Activated T-cell treated with anti-CD3 and anti-CD28 coated beads for 4 hours (primary cell): ENCODE data around the gene TTK.
A peak's percentile ranks its signal among the peaks of the same experiment; 100 is the strongest.

Source experiments
- DNase-seq: peaks from one replicate; pipeline ENCODE4 v3.0.0-alpha.2; 2020

TTK gene

DNA sequence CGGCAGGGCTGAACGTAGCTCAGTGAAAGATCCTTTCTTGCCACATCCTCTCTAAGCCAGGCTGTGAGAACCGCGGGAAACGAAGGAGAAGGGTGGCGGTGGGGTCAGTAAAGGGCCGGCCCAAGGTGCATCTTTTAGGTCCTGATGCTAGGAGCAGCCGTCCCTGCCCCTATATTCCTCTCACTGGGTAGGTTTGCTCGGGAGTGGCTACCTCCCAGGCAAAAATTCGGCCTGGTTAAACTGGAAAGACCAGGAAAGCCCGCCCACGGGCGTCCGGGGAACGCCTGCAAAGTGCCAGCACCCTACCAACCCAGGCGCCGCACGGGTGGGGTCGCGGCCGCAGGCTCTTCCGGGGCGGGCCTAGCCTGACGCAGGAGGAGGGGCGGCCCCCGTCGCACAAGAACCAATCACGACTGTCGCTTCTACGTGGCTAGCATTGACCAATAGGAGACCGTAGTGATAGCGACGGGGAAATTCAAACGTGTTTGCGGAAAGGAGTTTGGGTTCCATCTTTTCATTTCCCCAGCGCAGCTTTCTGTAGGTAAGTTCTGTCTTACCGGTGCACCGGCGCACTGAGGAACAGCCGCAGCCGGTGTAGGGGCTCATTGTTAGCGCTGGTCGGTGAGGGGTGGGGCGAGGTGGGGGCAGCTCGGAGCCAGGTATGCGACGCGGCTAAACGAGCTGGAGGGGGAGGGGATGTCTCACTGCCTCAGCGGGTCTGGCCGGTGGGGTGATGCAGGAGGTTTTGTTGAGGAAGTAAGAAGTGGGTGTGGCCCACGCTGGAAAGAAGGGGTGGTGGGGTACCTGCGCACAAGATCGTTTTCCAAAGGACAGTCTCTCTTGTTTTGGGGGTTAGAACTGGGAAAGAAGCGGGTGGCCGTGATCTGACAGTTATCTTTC, at the start of gene TTK:
TSS of gene TTK (plus strand) at position 477 of the 900 bp plus-strand sequence. CDS start 1,195 bp downstream, outside the sequence.
- peak; percentile 83 for DNase-seq

- no peak for DNase-seq
Measured at GRCh38 chr6:79954849-79955248, 49.6 kb upstream of the TTK start.

GRCh38 chr6:79964607-79965081, 39.8 kb upstream of the TTK start:
- no peak for DNase-seq

- DNase-seq = no peak
Measured at GRCh38 chr6:79967178-79967577, 37.3 kb upstream of the TTK start.

- no peak for DNase-seq
Measured at GRCh38 chr6:79969784-79970183, 34.7 kb upstream of the TTK start.

GRCh38 chr6:79971193-79971592, 33.3 kb upstream of the TTK start:
- DNase-seq = no peak

- DNase-seq = no peak
Measured at GRCh38 chr6:79981652-79982051, 22.8 kb upstream of the TTK start.

- no peak for DNase-seq
Measured at GRCh38 chr6:79984261-79984660, 20.2 kb upstream of the TTK start.

DNA sequence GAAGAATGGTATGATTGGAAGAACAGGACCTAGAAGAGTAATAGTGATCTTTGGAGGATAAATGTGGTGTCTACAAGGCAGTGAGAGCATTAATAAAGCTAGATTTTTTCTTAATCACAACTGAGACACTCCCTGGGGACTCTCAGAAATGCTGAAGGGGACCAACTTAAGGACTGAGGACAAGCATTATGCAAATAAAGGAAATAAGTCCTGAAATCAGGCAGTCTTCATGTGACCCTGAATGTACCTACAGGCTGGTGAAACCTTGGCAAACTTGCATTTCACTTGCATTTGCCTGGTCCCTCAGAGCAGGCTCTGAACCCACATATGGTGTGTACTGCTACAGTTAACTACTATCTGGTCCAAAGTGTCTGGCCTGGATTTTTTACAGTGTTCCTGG, 19.3 kb upstream of the TTK start:
- no peak for DNase-seq

DNA sequence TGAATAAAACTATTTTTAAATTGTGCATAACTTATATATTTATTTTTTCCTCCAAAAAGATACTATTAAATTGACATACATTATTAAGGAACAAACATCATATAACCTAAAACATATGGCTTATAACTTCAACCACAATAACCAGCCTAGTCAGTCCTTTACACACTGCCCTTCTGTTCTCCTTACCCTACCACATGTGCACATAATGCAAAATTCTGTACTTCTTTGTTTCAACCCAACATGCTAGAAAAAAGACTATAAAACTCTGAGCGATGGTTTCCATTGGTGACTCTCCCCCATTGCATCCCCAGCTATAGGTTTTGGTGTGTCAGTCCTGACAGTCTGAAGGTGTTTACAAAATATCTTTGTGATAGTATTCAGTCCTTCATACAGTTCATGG, 14.8 kb upstream of the TTK start:
- DNase-seq = no peak

GRCh38 chr6:79993012-79993910, 11.2 kb upstream of the TTK start:
- DNase-seq = no peak

- DNase-seq = no peak
Measured at GRCh38 chr6:79993911-79994309, 10.5 kb upstream of the TTK start.

DNA sequence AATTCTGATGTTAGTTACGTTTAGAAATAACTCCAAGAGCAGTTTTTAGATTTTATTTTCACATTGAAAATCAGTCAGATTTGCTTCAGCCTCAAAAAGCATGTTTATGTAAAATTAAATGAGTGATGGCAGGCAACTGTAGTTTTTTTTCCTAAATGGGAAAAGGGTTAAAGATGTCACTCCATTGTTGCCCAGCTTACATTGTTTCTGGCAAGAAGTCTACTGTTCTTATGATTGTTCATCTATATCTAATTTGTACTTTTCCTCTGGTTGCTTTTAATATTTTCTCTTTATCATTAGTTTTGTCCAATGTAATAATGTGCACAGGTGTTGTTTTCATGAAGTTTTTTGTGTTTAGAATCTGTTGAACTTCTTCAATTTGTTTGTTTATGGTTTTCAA, 6.7 kb upstream of the TTK start:
- no peak for DNase-seq

DNA sequence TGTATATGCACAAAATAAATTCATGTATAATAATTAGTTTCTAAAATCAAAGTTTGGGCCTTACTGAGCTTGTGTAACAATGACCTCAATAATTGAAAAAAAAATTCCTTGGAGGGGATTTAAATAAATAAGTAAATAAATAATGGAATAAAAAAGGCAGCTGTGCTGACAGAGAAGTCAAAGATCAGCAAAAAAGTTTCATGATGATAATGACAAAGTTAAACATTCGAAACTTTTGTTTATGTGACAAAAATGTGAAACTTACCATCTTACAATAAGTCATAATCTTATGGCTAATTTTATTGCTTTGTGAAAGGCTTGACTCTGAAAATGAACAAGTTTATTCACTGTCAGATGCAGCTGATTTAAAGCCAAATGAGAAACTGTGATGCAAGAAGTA, 3.1 kb upstream of the TTK start:
- no peak for DNase-seq

GRCh38 chr6:80003826-80004172, 650 bp upstream of the TTK start:
- peak; percentile 5 for DNase-seq

DNA sequence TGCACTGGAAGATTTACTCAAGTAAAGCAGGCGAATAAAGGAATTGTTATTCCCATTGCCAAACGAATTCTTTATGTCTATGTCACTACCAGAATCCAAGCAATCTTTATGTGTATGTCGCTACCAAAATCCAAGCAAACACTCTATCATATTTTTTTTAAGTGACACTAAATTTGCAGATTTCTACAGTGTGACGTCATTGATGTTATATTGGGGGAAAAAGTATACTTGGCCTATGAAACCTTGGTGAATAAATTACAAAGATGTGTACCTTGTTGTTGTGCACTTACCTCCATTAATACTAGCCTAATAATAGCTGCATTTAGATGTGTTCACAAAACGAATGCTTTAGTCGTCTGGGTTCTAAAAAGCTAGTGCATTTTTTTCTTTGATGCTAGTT, 957 bp downstream of the TTK start:
- DNase-seq = no peak

DNA sequence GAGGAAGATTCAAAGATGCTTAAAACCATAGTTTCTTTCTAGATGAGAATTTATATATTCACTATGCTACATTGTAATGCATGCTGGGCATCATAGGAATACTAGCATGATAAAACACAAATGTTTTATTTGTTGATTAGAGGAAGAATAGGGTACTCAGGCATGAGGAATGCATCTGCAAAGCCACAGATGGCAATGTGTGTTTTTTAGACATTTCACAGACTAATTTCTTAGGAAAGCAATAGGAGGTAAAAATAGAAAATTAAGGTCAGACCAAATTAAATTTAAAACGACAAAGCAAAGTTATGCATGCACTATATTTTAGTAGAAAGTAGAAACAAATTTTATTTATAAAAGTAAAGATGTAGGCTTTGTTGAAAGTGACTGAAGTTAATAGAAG, 2.1 kb downstream of the TTK start:
- no peak for DNase-seq

DNA sequence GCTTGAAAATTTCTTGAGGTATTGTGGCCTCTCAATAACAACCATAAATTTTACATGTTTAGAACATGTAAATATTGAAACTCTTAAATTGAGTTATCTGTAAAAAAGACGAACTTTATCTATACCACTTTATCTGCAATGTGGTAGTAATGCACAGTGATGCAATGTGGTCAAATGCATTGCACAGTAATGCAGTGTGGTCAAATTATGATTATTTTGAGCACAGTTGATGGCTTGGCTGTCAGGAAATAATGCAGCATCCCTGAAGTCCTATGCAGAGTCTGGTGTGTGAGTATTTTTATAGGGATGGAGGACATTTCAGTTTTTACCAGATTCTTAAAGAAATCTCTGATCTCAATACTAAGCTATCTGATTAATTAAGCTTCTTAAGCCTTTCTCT, 5.1 kb downstream of the TTK start:
- no peak for DNase-seq

DNA sequence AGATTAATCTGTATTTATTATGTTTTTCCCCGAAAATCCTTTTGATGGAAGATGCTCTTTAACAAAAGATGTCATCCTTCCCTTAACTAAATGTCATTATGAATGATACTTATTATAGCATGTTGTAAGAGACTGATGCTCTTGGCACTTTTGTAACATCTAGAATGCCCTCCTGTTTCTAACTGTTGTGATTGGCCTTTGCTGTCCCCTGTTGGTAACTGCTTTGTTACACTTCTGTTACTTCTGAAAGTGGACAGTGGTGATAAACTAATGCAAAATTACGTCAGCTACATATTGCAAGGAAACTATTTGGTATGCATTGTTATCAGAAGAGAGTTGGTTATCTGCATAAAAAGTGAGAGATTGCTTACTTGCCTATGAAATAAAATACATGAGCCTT, 5.8 kb downstream of the TTK start:
- DNase-seq = no peak

DNA sequence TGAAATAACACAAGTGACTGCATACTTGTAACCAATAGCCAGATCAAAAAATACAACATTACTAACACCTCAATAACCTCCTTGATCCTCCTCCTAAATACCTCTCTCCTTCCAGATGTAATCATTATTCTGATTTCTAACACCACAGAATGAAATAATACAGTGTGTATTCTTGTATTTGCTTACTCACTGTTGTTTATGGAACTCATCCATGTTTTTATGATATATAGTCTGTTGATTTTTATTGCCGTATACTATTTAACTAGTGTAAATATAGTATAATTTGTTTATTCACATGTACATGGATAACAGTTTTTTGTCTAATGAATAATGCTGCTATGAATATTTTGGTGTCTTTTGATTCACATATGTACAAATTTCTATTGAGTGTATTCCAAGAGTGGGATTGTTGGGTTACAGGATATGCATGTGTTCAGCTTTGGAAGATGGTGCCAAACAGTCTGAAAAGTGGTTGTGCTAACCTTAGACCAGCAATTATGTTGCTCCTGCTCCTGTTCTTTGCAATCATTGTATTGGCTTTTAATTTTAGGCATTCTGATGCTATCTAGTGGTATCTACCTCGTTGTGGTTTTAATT, 11.5 kb downstream of the TTK start:
- no peak for DNase-seq

DNA sequence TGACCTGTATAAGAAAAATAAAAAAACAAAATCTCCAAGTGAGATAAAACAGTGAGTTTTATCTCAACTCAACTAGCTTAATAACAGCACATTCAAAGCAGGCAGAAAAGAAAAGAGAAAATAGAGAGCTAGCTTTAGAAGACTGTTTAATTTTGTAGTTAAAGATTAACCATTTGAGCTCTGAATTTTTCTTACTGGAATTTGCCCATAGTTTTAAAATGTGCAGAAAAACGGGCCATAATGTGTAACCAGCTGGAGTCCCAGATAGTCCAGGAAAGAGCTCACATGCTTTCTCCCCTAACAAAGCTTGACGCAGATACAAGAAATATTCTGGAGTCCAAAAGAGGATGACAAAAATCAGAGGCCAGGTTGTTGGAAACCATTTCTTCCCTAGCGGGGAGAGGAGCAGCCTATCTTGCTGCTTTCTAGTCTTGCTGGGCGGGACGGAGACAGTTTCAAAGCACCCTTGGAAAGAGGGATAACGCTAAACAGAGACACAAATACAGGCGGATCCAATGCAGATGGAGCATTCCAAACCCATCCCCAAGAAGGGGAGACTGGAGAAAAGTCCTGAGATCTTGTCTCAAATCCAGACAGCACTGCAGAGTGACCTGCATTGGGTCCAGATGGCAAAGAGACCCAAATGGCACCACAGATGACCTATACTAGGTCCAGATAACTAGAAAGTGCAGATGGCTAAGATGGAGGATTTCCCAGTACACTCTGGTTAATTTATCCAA, 16.1 kb downstream of the TTK start:
- DNase-seq = no peak

- DNase-seq = no peak
Measured at GRCh38 chr6:80021131-80021530, 16.7 kb downstream of the TTK start.

DNA sequence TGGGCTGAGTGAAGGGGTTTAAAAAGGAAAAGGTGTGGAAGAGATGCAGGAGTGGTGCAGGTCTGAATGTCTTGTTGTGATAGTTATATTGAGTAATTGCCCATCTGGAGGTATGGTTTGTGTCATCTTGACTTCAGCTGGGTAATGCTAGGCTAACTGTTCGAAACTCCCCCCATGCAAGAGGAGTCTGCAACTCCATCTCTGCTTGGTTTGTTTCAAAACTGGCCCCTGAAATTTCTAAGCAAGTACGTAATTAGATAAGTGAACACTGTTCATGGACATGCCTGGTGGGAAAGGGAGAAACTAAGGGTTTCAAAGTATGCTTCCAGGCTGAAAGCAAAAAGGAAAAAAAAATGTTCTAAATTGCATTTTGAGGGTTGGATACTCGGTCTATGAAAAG, 17.1 kb downstream of the TTK start:
- DNase-seq = no peak
